IMR-90 (cell line): ENCODE data around the gene HYI.

Experiments
- BHLHE40 ChIP-seq: fragments of 150-350 bp; IDR thresholded peaks from 2 replicates; pipeline ENCODE4 v1.6.1; 2016; ENCODE audit warnings: mild to moderate bottlenecking, low read depth, low read length
- CEBPB ChIP-seq: IDR thresholded peaks from 2 replicates; pipeline ENCODE4 v1.6.1; 2012; ENCODE audit warnings: low read depth, low read length, improper control_type of control experiment
- CHD1 ChIP-seq: IDR thresholded peaks from 2 replicates; pipeline ENCODE4 v1.6.1; 2012; ENCODE audit warnings: low read depth, low read length, improper control_type of control experiment
- CTCF ChIP-seq: conservative IDR thresholded peaks from 2 replicates; pipeline ENCODE4 v1.5.1; 2012; ENCODE audit warnings: mild to moderate bottlenecking, low read depth, low read length, improper control_type of control experiment
- ELK1 ChIP-seq: fragments of 150-350 bp; IDR thresholded peaks from 2 replicates; pipeline ENCODE4 v1.6.1; 2016; ENCODE audit warnings: low read depth, mild to moderate bottlenecking, low read length, moderate library complexity, borderline replicate concordance
- MAFK ChIP-seq: IDR thresholded peaks from 2 replicates; pipeline ENCODE4 v1.6.1; 2012; ENCODE audit warnings: low read depth, low read length, improper control_type of control experiment
- MXI1 ChIP-seq: IDR thresholded peaks from 2 replicates; pipeline ENCODE4 v1.6.1; 2012; ENCODE audit warnings: low read depth, mild to moderate bottlenecking, low read length, moderate library complexity, borderline replicate concordance
- POLR2A ChIP-seq: IDR thresholded peaks from 2 replicates; pipeline ENCODE4 v1.6.1; 2012; ENCODE audit warnings: mild to moderate bottlenecking, low read depth, low read length
- RAD21 ChIP-seq: IDR thresholded peaks from 2 replicates; pipeline ENCODE4 v1.6.1; 2012; ENCODE audit warnings: low read length, improper control_type of control experiment
- RCOR1 ChIP-seq: IDR thresholded peaks from 2 replicates; pipeline ENCODE4 v1.6.1; 2012; ENCODE audit warnings: mild to moderate bottlenecking, low read length, improper control_type of control experiment; ENCODE audit not compliant: insufficient replicate concordance
- RFX5 ChIP-seq: IDR thresholded peaks from 2 replicates; pipeline ENCODE4 v1.8.0; 2012; ENCODE audit warnings: low read depth, mild to moderate bottlenecking, low read length, moderate library complexity
- SMC3 ChIP-seq: fragments of 150-350 bp; IDR thresholded peaks from 2 replicates; pipeline ENCODE4 v1.6.1; 2016; ENCODE audit warnings: low read depth, mild to moderate bottlenecking, antibody characterized with exemption, low read length, moderate library complexity
- USF2 ChIP-seq: fragments of 150-350 bp; IDR thresholded peaks from 2 replicates; pipeline ENCODE4 v1.6.1; 2017; ENCODE audit warnings: mild to moderate bottlenecking, antibody characterized with exemption, low read length, low read depth

- no peak for TF ChIP-seq RAD21
- no peak for TF ChIP-seq POLR2A
- TF ChIP-seq USF2, result no peak
- TF ChIP-seq CHD1, result no peak
- TF ChIP-seq CTCF, result no peak
- TF ChIP-seq RFX5, result no peak
- no peak for TF ChIP-seq CEBPB
- no peak for TF ChIP-seq ELK1
- TF ChIP-seq SMC3, result no peak
- no peak for TF ChIP-seq RCOR1
- TF ChIP-seq MXI1, result no peak
- no peak for TF ChIP-seq MAFK
- TF ChIP-seq BHLHE40, result no peak
Measured at GRCh38 chr1:43443197-43443946, 10.4 kb downstream of the HYI start.
